COLO668 (cell line): ENCODE measurements around the gene ZNF207.
A peak's percentile ranks its signal among the peaks of the same experiment; 100 is the strongest.
"Not testable (repeated sequence)": the region's sequence is repeated elsewhere in the genome, so short reads cannot be mapped to it uniquely, and the experiment has no call there.

Experiments
- DNase-seq: peaks from one replicate; lab custom pipeline; 2025; ENCODE audit not compliant: unreplicated experiment; lab: John Stamatoyannopoulos, UW

ZNF207 gene

DNA sequence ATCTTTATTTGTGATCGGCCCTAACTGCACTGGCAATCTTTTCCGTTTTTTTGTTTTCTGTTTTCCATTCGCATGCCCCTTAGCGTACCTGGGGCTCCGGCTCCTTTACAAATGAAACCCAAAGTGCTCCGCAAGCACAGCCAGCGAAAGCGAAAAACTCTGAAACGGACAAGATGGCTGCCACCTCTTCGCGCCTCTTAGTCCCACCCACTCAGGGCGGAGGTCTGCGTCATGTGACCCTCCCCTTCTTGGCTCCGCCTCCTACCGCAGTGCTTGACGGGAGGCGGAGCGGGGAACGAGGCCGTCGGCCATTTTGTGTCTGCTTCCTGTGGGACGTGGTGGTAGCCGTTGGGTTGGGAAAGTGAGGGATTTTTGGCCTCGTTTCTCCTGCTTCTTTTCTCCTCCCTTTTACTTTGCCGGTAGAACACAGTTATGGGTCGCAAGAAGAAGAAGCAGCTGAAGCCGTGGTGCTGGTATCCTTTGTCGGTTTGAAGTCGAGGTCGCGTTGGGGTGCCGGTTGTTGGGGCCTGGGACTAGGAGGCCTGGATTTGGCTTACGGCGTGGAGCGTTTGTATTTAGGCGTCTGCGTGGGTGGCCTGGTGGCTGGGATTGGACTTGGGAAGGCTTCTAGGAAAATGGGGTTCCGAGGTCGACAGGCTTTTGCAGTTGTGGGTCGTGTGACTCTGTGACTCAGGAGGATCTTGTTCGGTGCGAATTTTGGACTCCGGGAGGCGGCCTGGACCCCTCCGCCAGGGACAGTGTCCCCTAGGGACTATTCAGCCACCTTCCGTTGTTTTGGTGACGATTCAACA, at the start of gene ZNF207:
ZNF207 (plus strand) TSS at position 304 of the 812 bp plus-strand sequence; CDS start at position 433, 129 bp downstream.
- DNase-seq: peak; percentile 92

DNA sequence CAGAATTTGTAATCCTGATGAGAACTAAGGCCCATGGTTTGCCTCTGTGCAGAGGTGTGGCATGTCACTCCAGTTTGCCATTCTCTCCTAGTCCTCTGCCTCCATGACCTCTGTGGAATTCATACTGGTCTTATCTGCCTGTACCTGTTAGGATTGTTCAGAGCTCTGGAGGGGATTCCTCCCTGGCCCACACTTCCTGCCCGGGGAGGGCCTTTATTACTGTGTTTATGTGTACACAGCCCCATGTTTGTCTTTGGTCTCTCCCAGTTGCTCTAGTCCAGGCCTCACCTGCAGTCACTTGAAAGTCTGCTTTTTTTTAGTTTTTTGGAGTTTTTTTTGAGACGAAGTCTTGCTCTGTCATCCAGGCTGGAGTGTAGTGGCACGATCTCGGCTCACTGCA, 47.9 kb upstream of the ZNF207 start:
- no peak for DNase-seq

DNA sequence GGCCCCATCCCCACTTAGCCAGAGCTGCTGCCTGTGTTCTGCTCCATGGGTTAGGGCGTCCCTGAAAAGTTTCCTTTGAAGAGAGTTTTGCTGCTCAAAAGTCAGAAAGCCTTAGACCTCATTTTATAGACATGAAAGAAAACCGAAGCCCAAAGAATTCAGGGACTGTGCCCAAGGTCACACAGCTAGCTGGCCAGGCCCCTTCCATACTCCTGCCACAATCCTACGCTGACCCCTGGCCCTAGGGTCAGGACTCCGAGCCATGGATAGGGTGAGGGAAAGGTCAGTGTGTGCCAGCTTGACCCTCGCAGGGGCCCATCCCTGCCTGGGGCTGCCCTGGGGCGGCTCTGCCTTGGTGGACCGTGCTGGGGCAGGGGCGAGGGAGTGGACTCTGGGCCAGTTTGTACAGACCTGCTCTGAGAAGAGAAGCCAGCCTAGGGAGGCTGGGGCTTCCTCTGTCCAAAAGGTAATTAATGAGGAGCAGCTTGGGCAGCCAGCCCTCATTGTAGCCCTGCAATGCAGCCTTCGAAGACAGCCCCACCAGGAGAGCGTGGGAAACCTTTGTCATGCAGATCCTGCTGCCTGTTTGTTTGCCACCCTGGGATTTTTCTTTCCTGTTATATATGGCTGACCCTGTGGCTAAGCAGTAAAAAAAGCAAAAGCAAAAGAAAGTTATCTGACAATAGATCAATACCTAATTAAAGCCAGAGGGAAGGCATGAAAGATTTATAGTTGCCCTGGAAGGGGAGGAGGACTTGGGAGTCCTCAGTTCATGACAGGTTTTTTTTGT, 46.9 kb upstream of the ZNF207 start:
- no peak for DNase-seq

DNA sequence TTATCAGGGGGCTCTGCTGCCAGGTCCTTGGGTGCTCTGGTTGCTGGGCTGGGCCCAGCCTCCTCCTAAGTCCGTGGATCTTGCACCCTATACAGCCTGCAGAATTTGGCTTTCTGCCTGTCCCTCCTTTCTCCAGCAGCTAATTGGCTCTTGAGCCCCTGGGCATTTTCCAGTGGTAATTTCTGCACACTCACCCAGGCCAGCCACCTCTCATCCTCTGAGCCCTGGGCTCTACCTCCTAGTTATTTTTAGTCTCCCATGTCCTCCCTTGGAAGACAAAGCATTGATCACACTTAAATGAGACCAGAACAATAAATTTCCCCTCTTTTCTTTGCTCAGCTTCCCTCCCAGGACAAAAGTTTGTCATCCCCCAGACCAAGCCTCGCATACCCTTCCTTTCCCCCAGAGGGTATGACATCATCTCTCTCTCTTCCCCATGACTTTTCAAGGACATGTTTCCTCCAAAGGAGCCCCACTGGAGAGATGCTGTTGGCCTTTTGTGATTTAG, 46.1 kb upstream of the ZNF207 start:
- no peak for DNase-seq

DNA sequence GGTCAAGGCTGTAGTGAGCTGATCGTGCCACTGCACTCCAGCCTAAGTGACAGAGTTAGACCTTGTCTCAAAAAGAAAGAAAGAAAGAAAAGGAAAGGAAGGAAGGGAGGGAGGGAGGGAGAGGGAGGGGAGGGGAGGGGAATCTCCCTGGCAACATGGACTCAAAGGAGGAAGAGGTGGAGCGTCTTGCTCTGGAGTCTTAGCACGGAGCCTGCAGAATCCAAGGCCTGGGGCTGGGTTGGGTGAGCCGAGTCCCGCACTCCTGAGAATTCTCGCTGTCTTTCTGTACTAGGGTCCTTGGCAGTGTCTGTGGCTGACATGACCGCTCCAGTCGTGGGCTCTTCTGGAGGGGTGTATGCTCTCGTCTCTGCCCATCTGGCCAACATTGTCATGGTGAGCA, 44.9 kb upstream of the ZNF207 start:
- no peak for DNase-seq

DNA sequence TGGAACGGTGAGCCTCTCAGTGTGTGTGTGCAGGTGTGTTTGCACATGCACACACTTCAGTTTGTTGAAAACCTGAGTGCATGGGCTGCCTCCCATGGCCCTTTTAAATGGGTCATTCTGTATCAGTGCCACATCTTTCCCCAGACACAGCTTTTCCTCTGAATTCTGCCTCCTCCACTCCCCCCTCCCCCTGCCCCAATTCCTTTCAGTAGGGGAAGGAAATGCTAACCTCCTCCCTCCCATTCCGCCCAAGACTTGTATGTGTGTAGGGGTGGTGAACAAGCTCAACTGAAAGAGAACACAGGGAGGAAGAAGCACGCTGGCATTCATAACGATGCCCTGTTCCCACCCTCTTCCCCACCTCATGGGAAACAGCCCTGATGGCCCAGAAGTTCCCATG, 42.3 kb upstream of the ZNF207 start:
- peak; percentile 9 for DNase-seq

DNA sequence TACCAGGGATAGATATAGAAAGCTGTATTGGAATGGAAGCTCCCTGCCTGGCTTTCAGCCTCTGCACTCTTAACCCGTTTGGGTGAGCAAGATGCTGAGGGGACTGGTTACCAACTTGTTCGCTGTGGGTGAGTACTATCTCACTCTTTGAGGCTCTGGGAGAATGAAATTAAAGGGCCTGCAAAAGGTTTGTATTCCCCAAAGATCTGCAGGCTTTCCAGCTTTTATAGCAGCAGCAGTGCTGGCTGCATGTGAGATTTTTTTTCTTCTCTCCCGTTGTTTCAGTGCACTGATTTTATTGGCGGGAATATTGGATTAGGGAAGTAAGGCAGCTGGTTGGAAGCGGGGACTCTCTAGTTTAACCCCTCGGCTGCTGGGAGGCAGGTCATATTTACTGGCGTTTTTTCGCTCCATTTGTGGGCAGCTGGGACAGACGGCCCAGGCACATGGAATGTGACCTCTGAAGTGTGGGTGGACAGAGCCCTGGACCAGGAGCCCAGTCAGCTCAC, 38.9 kb upstream of the ZNF207 start:
- no peak for DNase-seq

DNA sequence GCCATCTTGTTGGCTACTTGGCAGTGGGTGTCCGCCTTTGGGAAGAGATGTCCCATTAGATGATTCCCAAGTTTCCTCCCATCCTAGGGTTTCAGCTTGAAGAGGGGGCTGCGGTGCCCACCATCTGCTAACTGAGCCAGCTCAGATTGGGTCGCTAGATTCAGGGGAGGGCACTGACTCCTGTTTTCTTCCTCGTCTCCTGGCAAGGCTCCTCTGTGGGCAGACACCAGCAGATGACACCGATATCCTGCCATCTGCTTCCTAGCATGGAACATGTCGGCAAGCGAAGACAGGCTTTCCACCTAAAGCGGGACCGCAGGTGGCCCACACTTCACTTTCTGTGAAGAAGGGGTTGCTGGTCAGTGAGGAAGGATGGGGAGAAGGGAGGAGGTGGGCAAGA, 35.3 kb upstream of the ZNF207 start:
- no peak for DNase-seq

DNA sequence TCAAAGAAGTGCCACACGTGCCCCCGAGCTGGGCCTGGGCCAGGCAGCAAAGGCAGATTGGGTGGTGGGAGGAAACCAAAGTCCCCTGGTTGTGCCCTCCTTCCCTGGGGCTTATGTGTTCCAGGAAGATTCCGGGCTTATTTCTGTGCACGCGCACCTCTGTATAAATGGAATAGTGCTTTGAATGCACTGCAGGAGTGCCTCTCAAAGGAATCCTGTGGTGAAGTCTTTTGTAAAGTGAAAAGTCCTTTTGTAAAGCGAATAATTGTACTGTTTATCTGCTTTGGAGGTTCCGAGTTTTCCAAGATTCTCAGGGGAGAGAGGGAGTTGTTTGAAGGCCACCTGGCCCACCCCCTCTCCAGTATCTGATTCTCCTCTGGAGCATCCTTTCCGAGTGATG, 34.8 kb upstream of the ZNF207 start:
- no peak for DNase-seq

DNA sequence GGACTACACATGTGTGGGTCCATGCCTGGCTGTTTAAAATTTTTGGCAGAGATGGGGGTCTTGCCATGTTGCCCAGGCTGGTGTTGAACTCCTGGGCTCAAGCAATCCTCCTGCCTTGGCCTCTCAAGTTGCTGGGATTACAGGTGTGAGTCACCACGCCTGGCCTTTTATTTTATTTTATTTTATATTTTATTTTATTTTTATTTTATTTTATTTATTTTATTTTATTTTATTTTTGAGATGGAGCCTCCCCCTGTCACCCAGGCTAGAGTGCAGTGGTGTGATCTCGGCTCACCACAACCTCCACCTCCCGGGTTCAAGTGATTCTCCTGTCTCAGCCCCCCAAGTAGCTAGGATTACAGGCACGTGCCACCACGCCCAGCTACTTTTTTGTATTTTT, 33.3 kb upstream of the ZNF207 start:
- not testable (repeated sequence) for DNase-seq

DNA sequence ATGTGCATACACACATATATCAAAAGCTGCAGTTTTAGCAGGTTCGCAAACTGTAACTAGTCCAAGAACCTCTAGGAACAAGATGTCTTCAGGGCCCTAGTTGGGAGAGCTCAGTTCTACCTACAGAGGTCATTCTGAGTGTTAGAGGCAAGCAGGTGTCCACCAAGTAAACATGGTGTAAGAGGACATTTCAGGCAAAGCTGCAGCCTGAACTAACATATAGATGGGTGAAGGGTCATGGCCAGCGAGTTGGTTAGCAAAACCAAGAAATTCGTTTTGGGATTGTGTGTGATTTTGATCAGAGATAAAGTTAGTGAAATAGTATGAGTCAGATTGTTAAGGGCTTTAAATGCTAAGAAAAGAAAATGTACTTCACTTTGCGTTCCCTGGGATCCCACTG, 32.6 kb upstream of the ZNF207 start:
- no peak for DNase-seq

DNA sequence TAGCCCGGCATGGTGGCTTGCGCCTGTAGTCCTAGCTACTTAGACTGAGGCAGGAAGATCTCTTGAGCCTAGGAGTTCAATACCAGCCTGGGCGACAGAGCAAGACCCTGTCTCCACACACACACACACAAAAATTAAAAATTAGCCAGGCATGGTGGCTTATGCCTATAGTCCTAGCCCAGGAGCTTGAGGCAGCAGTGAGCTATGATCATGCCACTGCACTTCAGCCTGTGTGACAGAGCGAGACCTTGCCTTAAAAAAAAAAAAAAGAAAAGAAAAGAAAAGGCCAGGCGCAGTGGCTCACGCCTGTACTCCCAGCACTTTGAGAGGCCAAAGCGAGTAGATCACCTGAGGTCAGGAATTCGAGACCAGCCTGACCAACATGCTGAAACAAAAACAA, 31.9 kb upstream of the ZNF207 start:
- DNase-seq: no peak

DNA sequence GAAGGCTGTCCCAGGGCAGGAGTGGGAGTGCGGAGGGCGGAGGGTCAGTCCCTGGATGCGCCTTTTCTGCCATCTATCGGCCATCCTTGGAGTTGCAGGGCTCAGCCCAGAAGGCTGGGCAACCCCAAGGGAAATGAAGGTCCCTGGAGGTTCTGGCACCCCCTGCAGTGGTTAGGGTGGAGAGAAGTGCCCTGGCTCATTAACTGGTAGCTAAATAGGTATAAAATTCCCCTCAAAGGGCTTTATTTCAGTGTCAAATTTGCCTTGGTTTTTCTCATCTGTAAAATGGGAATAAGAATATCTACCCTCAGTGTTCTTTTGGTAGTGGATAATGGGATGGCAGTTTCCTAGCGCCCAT, 30.4 kb upstream of the ZNF207 start:
- DNase-seq: peak; percentile 50

DNA sequence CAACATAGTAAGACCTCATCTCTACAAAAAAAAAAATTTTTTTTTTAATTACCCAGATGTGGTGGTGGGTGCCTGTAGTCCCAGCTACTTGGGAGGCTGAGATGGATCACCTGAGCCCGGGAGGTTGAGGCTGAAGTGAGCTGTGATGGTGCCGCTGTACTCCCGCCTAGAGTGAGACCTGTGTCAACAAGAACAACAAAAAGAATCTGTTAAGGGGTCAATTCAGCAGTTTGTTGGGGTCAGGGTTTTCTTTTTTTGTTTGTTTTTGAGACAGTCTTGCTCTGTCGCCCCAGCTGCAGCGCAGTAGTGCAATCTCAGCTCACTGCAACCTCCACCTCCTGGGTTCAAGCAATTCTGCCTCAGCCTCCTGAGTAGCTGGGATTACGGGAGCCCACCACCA, 29.9 kb upstream of the ZNF207 start:
- not testable (repeated sequence) for DNase-seq

DNA sequence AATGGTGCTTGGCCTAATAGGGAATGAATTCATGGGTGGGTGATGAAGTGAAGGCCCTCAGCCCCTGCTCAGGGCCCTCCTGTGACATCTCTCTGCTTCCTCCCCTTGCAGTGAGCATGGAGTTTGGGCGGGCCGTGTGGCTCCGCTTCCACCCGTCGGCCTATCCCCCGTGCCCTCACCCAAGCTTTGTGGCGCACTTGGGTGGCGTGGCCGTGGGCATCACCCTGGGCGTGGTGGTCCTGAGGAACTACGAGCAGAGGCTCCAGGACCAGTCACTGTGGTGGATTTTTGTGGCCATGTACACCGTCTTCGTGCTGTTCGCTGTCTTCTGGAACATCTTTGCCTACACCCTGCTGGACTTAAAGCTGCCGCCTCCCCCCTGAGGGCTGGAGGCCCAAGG, 29.1 kb upstream of the ZNF207 start:
- no peak for DNase-seq

DNA sequence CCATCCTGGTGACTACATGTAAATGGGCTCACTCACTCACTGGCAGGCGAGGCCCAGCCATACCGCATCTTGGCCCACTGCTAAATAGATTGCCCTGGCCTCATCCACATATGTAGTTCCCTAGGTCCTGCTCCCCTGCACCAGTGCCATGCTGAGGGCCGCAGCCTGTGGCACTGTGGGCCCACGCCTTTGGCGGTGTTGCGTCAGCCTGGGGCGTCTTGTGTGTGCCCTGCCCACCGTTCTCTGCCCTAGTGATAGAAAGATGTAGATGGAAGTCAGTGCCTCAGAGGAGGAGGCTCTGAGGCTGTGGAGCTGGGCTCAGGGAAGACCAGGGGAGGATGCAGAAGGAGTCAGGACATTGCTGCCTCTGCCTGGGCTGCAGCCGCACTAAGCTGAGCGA, 26.9 kb upstream of the ZNF207 start:
- no peak for DNase-seq

DNA sequence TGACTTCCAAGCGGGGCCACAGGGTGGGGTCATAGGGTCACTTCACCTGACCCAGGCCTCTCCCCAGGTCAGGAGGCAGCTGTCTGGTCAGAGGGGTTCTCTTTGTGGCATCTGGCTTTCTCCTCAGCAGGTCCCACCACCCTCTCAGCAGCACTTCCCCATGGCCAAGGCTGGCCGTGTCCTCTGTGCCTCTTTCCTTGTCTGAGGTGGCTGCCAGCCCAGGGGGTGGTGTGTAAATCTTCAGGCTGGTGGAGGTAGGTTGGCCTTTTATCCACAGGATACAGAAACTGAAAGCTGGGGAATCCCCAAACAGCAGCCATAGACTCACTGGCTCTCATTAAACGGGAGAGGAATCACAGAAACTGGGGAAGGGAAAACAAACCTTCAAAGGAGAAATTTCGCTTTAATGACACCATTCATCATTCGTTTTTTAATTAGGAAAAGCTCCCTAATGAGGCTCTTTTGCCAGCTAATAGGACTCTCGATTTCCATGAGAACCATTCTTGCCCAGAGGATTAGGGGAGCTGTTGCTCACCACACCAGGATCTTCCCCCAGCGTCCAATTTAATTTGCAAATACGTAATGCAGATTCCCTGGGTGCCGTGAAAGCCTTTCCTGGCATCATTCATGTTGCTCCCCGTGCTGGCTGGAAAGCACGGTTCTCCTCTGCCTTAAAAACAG, 26.0 kb upstream of the ZNF207 start:
- DNase-seq: no peak

DNA sequence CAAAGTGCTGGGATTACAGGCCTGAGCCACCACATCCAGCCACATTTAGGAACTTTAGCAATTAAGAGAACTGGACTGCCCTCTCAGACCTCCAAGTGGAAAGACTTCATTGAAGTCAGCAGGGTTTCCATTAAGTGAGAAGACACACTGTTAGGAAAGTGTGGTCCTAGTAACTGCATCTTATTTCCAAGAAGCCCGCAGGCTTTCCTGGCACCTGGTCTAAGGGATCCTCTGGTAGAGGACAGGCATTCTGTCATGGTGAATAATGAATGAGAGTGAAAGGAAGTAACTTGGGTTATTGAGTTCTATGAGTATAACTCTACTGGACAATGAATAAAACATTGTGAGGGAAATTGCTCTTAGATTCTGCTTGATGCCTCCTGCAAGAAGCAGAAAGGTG, 22.0 kb upstream of the ZNF207 start:
- no peak for DNase-seq

DNA sequence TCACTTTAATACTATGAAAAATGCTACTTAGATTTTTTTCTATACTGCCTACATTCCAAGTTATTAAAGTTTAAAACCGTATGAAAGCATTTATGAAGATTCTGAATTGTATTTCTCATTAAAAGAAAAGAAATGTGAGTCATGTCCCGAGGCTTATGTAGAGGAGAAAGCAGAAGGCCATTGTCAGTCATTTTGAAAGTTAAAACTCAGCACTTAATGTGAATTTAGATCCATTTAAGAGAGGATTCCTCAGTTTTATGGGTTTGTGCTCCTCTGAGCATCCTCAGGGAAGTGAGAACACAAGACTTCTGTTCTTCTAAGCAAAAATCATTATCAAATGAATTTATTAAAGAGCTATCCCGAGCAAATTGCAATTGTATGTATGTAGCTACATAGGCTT, 19.8 kb upstream of the ZNF207 start:
- DNase-seq: no peak

DNA sequence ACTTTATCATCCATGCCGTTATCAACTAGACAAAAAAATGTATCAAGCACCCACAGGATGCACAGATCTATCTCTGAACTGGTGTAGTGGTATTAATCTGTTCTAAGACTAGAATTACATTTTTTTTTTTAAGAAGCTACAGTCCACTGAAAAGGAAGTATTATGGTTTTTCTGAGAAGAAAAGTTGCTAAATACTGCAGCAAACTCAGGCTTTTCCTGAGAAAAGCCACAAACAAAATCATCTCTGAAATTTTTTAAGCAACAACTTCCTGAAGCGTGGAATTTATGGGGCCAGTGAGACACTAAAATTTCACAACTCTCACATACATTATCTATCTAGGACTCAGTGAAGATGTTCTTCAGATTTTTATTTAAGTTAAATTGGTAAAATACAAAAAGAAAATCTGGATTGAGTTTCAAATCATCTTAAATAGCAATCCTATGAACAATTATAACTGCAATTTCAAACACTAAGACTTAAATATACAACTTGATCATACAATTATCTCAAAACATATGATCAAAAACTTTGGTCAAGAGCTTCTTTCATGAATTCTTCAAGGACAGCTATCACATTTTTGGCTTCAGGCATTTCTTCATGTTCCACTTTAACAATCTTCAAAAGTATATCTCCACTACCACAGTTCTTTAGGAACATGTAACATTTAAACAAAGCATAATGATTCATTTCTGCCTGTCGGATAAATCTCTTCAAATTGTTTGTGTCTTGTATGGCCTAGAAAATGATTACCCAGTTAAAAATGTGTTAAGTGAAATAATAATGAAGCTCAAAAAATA, 18.5 kb upstream of the ZNF207 start:
- DNase-seq: no peak

DNA sequence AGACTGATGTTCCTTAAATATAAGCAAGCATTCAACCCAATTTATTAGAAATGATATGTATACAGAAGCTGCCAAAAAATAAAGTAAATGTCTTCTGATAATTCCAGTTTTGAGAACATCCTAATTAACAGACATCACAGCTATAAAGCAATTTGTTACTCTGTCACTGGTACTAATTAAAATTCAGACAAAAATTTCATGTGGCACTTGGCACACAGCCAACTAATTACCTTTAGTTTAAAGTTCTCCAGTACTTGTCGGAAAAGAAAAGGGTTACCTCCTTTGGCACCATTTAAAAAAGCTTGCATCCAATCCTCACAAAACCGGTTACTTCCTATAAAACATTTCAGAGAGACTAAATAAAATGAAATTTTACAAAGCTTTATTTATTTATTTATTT, 16.8 kb upstream of the ZNF207 start:
- no peak for DNase-seq
